Activated CD4-positive, alpha-beta memory T cell treated with anti-CD3 and anti-CD28 coated beads for 36 hours (primary cell): Measurements from ENCODE around the gene SF3B1. TPM values are rescaled to one million over a fixed set of nuclear protein-coding genes. Genes with fewer than 3 reads are reported as not detected.
"Not testable (repeated sequence)": the region's sequence is repeated elsewhere in the genome, so short reads cannot be mapped to it uniquely, and the experiment has no call there.

ENCODE experiments used
- CTCF ChIA-PET: fragments of 350-600 bp; sonication (Branson Sonifier 250); formaldehyde crosslinking; loops from one replicate; lab custom pipeline; 2021; ENCODE audit warnings: antibody characterized with exemption, inconsistent platforms; lab: Charles Lee
- POLR2A ChIA-PET: fragments of 350-600 bp; sonication (Branson Sonifier 250); formaldehyde crosslinking; loops from one replicate; lab custom pipeline; 2021; ENCODE audit warnings: antibody characterized with exemption; lab: Charles Lee
- DNase-seq: peaks from one replicate; pipeline ENCODE4 v3.0.0-alpha.2; 2020
- H3K27ac Mint-ChIP-seq: one replicate; pipeline ENCODE4 v1.8.0; 2021; ENCODE audit warnings: mixed read lengths
- H3K27me3 Mint-ChIP-seq: one replicate; pipeline ENCODE4 v1.8.0; 2021; ENCODE audit warnings: mixed read lengths
- H3K36me3 Mint-ChIP-seq: one replicate; pipeline ENCODE4 v1.8.0; 2021; ENCODE audit warnings: mixed read lengths
- H3K4me1 Mint-ChIP-seq: one replicate; pipeline ENCODE4 v1.8.0; 2021; ENCODE audit warnings: low read depth, mixed read lengths
- H3K4me3 Mint-ChIP-seq: one replicate; pipeline ENCODE4 v1.8.0; 2021; ENCODE audit warnings: mild to moderate bottlenecking, mixed read lengths
- H3K9me3 Mint-ChIP-seq: one replicate; pipeline ENCODE4 v1.8.0; 2021; ENCODE audit warnings: mixed read lengths
- intact Hi-C: fragments of 100-400 bp; cut with micrococcal nuclease; formaldehyde crosslinking; loops from one replicate; pipeline ENCODE4 v1.15.1; 2023
- total RNA-seq, 2 experiments: library from RNA; stranded (reverse); gene quantifications; one replicate each; pipeline ENCODE4 v1.2.3, GENCODE V29; 2021

The SF3B1 gene
- total RNA-seq, 2 experiments from 2014 or later = 228 to 245 TPM

- Mint-ChIP-seq H3K27ac (peak overlapping the region; percentile 100), H3K36me3 (peaks cover 3% of the 10 kb centered on the region), H3K4me1 (peaks cover 42% of the 10 kb centered on the region), H3K27me3 (no peaks in the 10 kb centered on the region), H3K4me3 (peak overlapping the region; percentile 99), H3K9me3 (no peaks in the 10 kb centered on the region)
- DNase-seq = no peak
- intact Hi-C loops = loop anchor here (1.0 to 10.0 kb wide), 8 partner anchors 19 to 1279 kb away; partner anchors contain the start of genes CCDC150, HSPE1, MARS2 and MOB4
- POLR2A ChIA-PET = interaction anchor here (1.3 to 4.4 kb wide), 5 partner anchors 18 to 62 kb away, joined by 4 to 68 read pairs (median 5); partner anchors contain the start of genes HSPD1, HSPE1, MOB4 and SF3B1
- CTCF ChIA-PET = interaction anchor here (1.2 kb wide), 1 partner anchor 48 kb away, joined by 5 read pairs; no protein-coding TSS in a partner anchor
These were observed 19.1 kb upstream of the SF3B1 start for GRCh38 chr2:197453914-197454398.

GRCh38 chr2:197453123-197453913 is 18.5 kb upstream of the SF3B1 start, which contains the start of gene COQ10B:
COQ10B (plus strand) TSS chr2:197453552; CDS start chr2:197453561, 9 bp downstream.
- H3K4me1 Mint-ChIP-seq = peaks cover 38% of the 10 kb centered on the region
- no peaks in the 10 kb centered on the region for H3K9me3 Mint-ChIP-seq
- H3K36me3 Mint-ChIP-seq = peaks cover 3% of the 10 kb centered on the region
- no peaks in the 10 kb centered on the region for H3K27me3 Mint-ChIP-seq
- intact Hi-C loops = loop anchor here (1.0 to 10.0 kb wide), 8 partner anchors 18 to 1279 kb away; partner anchors contain the start of genes CCDC150, HSPE1, MARS2 and MOB4
- peak; percentile 100 for DNase-seq
- POLR2A ChIA-PET = interaction anchor here (0.5 to 4.4 kb wide), 8 partner anchors 17 to 252 kb away, joined by 4 to 68 read pairs (median 6); partner anchors contain the start of genes HSPD1, HSPE1, MARS2 and MOB4
- H3K27ac Mint-ChIP-seq = peak within 1 kb of the TSS; percentile 100
- CTCF ChIA-PET = interaction anchor here (1.0 to 1.4 kb wide), 3 partner anchors 18 to 48 kb away, joined by 4 to 19 read pairs (median 5); partner anchors contain the start of gene SF3B1
- peak within 1 kb of the TSS; percentile 99 for H3K4me3 Mint-ChIP-seq

GRCh38 chr2:197452754-197453122 is 17.9 kb upstream of the SF3B1 start:
- Mint-ChIP-seq H3K27ac (peak overlapping the region; percentile 100), H3K36me3 (peaks cover 3% of the 10 kb centered on the region), H3K27me3 (no peaks in the 10 kb centered on the region), H3K4me3 (peak overlapping the region; percentile 99), H3K4me1 (peaks cover 33% of the 10 kb centered on the region), H3K9me3 (no peaks in the 10 kb centered on the region)
- CTCF ChIA-PET = interaction anchor here (1.0 to 1.4 kb wide), 3 partner anchors 17 to 49 kb away, joined by 4 to 19 read pairs (median 5); partner anchors contain the start of gene SF3B1
- intact Hi-C loops = loop anchor here (1.0 to 10.0 kb wide), 8 partner anchors 17 to 1278 kb away; partner anchors contain the start of genes CCDC150, HSPE1, MARS2 and MOB4
- POLR2A ChIA-PET = interaction anchor here (0.5 to 4.4 kb wide), 7 partner anchors 17 to 253 kb away, joined by 5 to 68 read pairs (median 6); partner anchors contain the start of genes HSPD1, HSPE1, MARS2 and MOB4
- DNase-seq = no peak

GRCh38 chr2:197450935-197451358 is 16.1 kb upstream of the SF3B1 start:
- H3K27ac Mint-ChIP-seq, CTCF ChIA-PET, H3K4me3 Mint-ChIP-seq, H3K27me3 Mint-ChIP-seq, DNase-seq, H3K36me3 Mint-ChIP-seq, H3K9me3 Mint-ChIP-seq: not testable (repeated sequence)
- POLR2A ChIA-PET = interaction anchor here (4.4 kb wide), 1 partner anchor 15 kb away, joined by 68 read pairs; the partner anchor contains the start of gene SF3B1
- peaks cover 25% of the 10 kb centered on the region for H3K4me1 Mint-ChIP-seq
- intact Hi-C loops = loop anchor here (5.0 to 10.0 kb wide), 4 partner anchors 464 to 1276 kb away; partner anchors contain the start of genes CCDC150, PGAP1 and STK17B

DNA sequence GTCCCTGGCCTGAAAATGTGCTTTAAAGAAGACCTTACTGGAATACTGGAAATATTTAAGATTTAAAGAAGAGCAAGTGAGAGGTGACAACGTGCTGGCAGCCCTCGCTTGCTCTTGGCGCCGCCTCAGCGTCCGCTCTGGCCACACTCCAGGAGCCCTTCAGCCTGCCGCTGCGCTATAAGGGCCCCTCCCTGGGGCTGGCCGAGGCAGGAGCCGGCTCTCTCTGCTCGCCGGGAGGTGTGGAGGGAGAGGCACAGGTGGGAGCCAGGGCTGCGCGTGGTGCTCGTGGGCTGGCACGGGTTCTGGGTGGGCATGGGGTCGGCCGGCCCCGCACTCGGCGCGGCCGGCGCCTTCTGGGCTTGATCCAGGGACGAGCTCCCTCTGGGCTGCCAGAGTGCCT is 15.6 kb upstream of the SF3B1 start:
- ChIA-PET CTCF (no interaction called here), POLR2A (interaction anchor here (4.4 kb wide), 1 partner anchor 14 kb away, joined by 68 read pairs; the partner anchor contains the start of gene SF3B1)
- no peak for DNase-seq
- no peak overlapping the region for H3K27ac Mint-ChIP-seq
- H3K9me3 Mint-ChIP-seq = no peaks in the 10 kb centered on the region
- H3K27me3 Mint-ChIP-seq = no peaks in the 10 kb centered on the region
- peaks cover 3% of the 10 kb centered on the region for H3K36me3 Mint-ChIP-seq
- H3K4me3 Mint-ChIP-seq = no peak overlapping the region
- H3K4me1 Mint-ChIP-seq = peaks cover 20% of the 10 kb centered on the region
- intact Hi-C loops = loop anchor here (5.0 to 10.0 kb wide), 4 partner anchors 463 to 1276 kb away; partner anchors contain the start of genes CCDC150, PGAP1 and STK17B

GRCh38 chr2:197446844-197447243 is 12.0 kb upstream of the SF3B1 start:
- no peak overlapping the region for H3K4me3 Mint-ChIP-seq
- no peak overlapping the region for H3K27ac Mint-ChIP-seq
- intact Hi-C loops = no loop called here
- no peak for DNase-seq
- H3K4me1 Mint-ChIP-seq = no peaks in the 10 kb centered on the region
- POLR2A ChIA-PET = no interaction called here
- no peaks in the 10 kb centered on the region for H3K9me3 Mint-ChIP-seq
- CTCF ChIA-PET = no interaction called here
- H3K27me3 Mint-ChIP-seq = no peaks in the 10 kb centered on the region
- H3K36me3 Mint-ChIP-seq = no peaks in the 10 kb centered on the region

DNA sequence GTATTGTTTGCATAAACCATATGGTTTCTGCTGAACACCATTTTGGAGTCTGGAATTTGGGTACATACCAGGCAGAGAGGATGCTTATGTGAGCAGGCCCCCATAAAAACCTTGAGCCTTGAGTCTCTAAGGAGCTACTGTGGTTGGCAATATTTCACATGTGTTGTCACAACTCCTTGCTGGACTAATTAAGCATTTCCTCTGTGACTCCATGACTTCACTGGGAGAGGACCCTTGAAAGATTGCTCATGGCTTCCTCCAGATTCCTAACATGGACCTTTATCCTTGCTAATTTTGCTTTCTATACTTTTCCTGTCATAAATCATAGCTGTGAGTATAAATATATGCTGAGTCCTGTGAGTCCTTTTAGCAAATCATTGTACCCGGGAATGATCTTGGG is 10.9 kb upstream of the SF3B1 start:
- Mint-ChIP-seq H3K36me3 (no peaks in the 10 kb centered on the region), H3K4me3 (no peak overlapping the region), H3K27ac (no peak overlapping the region), H3K9me3 (no peaks in the 10 kb centered on the region), H3K4me1 (no peaks in the 10 kb centered on the region), H3K27me3 (no peaks in the 10 kb centered on the region)
- DNase-seq = no peak
- ChIA-PET POLR2A (no interaction called here), CTCF (no interaction called here)
- intact Hi-C loops = no loop called here

DNA sequence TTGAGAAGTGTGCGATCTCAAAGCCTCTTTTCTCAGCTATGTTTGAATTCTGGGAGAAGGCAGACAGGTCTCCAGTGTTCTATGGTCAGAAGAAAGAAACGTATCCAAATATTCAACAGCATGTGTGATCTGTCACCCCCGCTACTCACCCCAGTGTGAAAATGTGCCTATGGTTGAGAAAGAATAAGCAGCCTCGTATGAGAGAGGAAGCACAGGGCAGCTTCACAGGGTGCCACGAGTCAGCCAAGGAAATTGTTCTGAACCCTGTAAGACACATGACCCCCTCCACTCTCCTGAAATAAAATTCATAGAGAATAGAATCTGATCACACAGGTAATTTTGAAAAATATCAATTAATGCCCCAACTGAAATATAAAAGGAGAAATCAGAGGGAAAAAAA is 8.0 kb upstream of the SF3B1 start:
- Mint-ChIP-seq H3K27me3 (no peaks in the 10 kb centered on the region), H3K27ac (no peak overlapping the region), H3K4me1 (no peaks in the 10 kb centered on the region), H3K4me3 (no peak overlapping the region), H3K36me3 (no peaks in the 10 kb centered on the region), H3K9me3 (no peaks in the 10 kb centered on the region)
- POLR2A ChIA-PET = no interaction called here
- DNase-seq = no peak
- intact Hi-C loops = no loop called here
- CTCF ChIA-PET = no interaction called here

- H3K4me3 Mint-ChIP-seq = no peak overlapping the region
- H3K27ac Mint-ChIP-seq = peak overlapping the region; percentile 11
These were observed 2.6 kb upstream of the SF3B1 start for GRCh38 chr2:197437380-197437779.

GRCh38 chr2:197435598-197436420 is 981 bp upstream of the SF3B1 start:
- POLR2A ChIA-PET = interaction anchor here (0.6 to 8.8 kb wide), 7 partner anchors 17 to 645 kb away, joined by 3 to 76 read pairs (median 3); partner anchors contain the start of genes COQ10B, HSPD1 and HSPE1
- intact Hi-C loops = loop anchor here (1.0 to 5.0 kb wide), 6 partner anchors 17 to 799 kb away; partner anchors contain the start of genes CCDC150, COQ10B, HSPE1 and MOB4
- H3K9me3 Mint-ChIP-seq = no peaks in the 10 kb centered on the region
- peak overlapping the region; percentile 97 for H3K4me3 Mint-ChIP-seq
- CTCF ChIA-PET = interaction anchor here (2.0 to 2.9 kb wide), 2 partner anchors 17 to 64 kb away, joined by 5 to 19 read pairs; partner anchors contain the start of genes COQ10B, HSPD1 and HSPE1
- H3K27ac Mint-ChIP-seq = peak overlapping the region; percentile 100
- H3K27me3 Mint-ChIP-seq = peaks cover 1% of the 10 kb centered on the region
- peaks cover 35% of the 10 kb centered on the region for H3K4me1 Mint-ChIP-seq
- no peak for DNase-seq
- peaks cover 13% of the 10 kb centered on the region for H3K36me3 Mint-ChIP-seq

More at GRCh38 chr2:197437380-197437779, 2.6 kb upstream of the SF3B1 start:
- Mint-ChIP-seq H3K27me3 (peaks cover 1% of the 10 kb centered on the region), H3K9me3 (no peaks in the 10 kb centered on the region), H3K4me1 (peaks cover 20% of the 10 kb centered on the region), H3K36me3 (peaks cover 9% of the 10 kb centered on the region)
- intact Hi-C loops = loop anchor here (5.0 kb wide), 1 partner anchor 800 kb away; the partner anchor contains the start of gene CCDC150
- ChIA-PET POLR2A (interaction anchor here (5.2 to 8.8 kb wide), 2 partner anchors 15 to 62 kb away, joined by 68 to 76 read pairs; partner anchors contain the start of genes COQ10B, HSPD1 and HSPE1), CTCF (no interaction called here)
- no peak for DNase-seq
